BJ (cell line): ENCODE data around the gene MRPS30. TPM values are rescaled to one million over a fixed set of nuclear protein-coding genes. Genes with fewer than 3 reads are reported as not detected.
"Not testable (repeated sequence)": the region's sequence is repeated elsewhere in the genome, so short reads cannot be mapped to it uniquely, and the experiment has no call there.

Experiments
- CTCF ChIA-PET: fragments of 350-600 bp; formaldehyde crosslinking; extraction: SDS; loops from one replicate; lab custom pipeline; 2021; ENCODE audit warnings: antibody characterized with exemption, inconsistent platforms; lab: Yijun Ruan, JAX
- POLR2A ChIA-PET: fragments of 300-600 bp; sonication (Branson Sonifier 250); formaldehyde crosslinking; extraction: SDS; loops from one replicate; lab custom pipeline; 2021; ENCODE audit warnings: antibody characterized with exemption; lab: Charles Lee
- DNase-seq: peaks from one replicate; pipeline ENCODE4 v3.0.0-alpha.2; 2011; ENCODE audit warnings: low read depth
- H3K27me3 ChIP-seq: 2 replicates; pipeline ENCODE4 v1.6.0; 2011; ENCODE audit warnings: low read length; ENCODE audit not compliant: control insufficient read depth, insufficient read depth
- H3K36me3 ChIP-seq: 2 replicates; pipeline ENCODE4 v1.5.1; 2011; ENCODE audit warnings: low read length; ENCODE audit not compliant: control insufficient read depth, insufficient read depth
- H3K4me3 ChIP-seq: 2 replicates; pipeline ENCODE4 v1.5.1; 2011; ENCODE audit warnings: low read depth, mild to moderate bottlenecking, control low read depth, low read length
- CTCF ChIP-seq: IDR thresholded peaks from 2 replicates; pipeline ENCODE4 v1.5.1; 2011; ENCODE audit warnings: low read depth, mild to moderate bottlenecking, control low read depth, inconsistent platforms, low read length, moderate library complexity; ENCODE audit not compliant: insufficient read depth
- polyA minus RNA-seq: library from RNA; depleted of rRNA, polyadenylated mRNA; stranded (reverse); fragments of >200 nt; gene quantifications from 2 replicates; pipeline ENCODE4 v1.2.3, GENCODE V29; 2011; rRNA and poly(A)+ RNA removed
- polyA plus RNA-seq: library from polyadenylated mRNA; depleted of rRNA; stranded (reverse); fragments of >200 nt; gene quantifications from 2 replicates; pipeline ENCODE4 v1.2.3, GENCODE V29; 2011; rRNA removed

Gene MRPS30
- polyA plus RNA-seq (13.2 and 24.2 TPM in 2 replicates), polyA minus RNA-seq (20.4 and 24.6 TPM in 2 replicates)

DNA sequence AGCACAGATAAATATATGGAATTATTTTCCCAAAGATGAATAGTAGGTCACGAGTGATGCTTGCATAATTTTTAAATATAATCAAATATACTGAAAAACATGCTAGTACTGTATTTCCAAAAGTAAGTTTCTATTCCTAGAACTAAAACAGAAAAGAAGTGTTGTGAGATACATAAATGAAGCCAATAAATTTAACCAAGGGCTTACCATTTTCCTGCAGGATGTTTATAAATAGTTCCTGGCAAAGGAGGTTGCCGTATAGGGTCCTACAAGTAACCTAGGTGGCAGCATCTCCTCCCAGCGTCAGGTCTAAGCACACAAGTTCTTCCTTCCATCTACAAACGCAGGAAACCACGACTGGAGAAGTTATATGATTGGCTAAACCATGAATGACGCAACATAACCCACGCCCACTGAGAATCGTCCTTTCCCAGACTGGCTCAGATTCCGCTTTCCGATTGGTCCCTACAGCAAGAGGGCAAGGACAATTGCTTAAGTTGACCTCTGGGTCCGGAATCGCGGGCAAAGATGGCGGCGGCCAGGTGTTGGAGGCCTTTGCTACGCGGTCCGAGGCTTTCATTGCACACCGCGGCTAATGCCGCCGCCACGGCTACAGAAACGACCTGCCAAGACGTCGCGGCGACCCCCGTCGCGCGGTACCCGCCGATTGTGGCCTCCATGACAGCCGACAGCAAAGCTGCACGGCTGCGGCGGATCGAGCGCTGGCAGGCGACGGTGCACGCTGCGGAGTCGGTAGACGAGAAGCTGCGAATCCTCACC, at the start of gene MRPS30:
MRPS30 (plus strand) TSS at position 513 of the 780 bp plus-strand sequence; CDS start at position 529, 16 bp downstream.
- Histone ChIP-seq H3K4me3 (peak within 1 kb of the TSS; percentile 90), H3K27me3 (no peaks in the 10 kb centered on the region), H3K36me3 (no peaks in the 10 kb centered on the region)
- DNase-seq = peak; percentile 98
- POLR2A ChIA-PET = no interaction called here
- peak; percentile 50 for TF ChIP-seq CTCF
- CTCF ChIA-PET = interaction anchor here (1.1 kb wide), 1 partner anchor 15 kb away, joined by 3 read pairs; no protein-coding TSS in a partner anchor

- ChIA-PET POLR2A (no interaction called here), CTCF (no interaction called here)
Observed at GRCh38 chr5:44769200-44769876, 39.4 kb upstream of the MRPS30 start.

DNA sequence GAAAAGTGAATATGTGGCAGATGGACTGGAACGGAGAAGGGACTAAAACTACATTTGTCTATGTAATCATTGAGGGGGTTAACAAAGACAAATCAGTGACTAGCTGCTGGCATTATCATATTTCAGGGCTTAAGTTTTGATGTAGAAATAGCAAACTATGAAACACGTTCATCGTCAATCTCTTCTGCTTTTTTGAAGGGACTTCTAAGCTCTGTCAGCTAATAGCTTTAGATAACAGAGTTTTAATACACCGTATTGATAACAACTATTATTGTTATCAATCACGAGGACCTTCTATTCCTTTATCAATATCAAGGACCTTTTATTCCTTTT, 38.9 kb upstream of the MRPS30 start:
- H3K27me3 ChIP-seq = no peaks in the 10 kb centered on the region
- POLR2A ChIA-PET = no interaction called here
- no peak for TF ChIP-seq CTCF
- CTCF ChIA-PET = no interaction called here
- H3K36me3 ChIP-seq = no peaks in the 10 kb centered on the region
- DNase-seq = no peak
- no peak overlapping the region for H3K4me3 ChIP-seq

More at GRCh38 chr5:44769200-44769876, 39.4 kb upstream of the MRPS30 start:
- no peak for TF ChIP-seq CTCF
- H3K36me3 ChIP-seq = no peaks in the 10 kb centered on the region
- DNase-seq = no peak
- no peaks in the 10 kb centered on the region for H3K27me3 ChIP-seq
- no peak overlapping the region for H3K4me3 ChIP-seq

DNA sequence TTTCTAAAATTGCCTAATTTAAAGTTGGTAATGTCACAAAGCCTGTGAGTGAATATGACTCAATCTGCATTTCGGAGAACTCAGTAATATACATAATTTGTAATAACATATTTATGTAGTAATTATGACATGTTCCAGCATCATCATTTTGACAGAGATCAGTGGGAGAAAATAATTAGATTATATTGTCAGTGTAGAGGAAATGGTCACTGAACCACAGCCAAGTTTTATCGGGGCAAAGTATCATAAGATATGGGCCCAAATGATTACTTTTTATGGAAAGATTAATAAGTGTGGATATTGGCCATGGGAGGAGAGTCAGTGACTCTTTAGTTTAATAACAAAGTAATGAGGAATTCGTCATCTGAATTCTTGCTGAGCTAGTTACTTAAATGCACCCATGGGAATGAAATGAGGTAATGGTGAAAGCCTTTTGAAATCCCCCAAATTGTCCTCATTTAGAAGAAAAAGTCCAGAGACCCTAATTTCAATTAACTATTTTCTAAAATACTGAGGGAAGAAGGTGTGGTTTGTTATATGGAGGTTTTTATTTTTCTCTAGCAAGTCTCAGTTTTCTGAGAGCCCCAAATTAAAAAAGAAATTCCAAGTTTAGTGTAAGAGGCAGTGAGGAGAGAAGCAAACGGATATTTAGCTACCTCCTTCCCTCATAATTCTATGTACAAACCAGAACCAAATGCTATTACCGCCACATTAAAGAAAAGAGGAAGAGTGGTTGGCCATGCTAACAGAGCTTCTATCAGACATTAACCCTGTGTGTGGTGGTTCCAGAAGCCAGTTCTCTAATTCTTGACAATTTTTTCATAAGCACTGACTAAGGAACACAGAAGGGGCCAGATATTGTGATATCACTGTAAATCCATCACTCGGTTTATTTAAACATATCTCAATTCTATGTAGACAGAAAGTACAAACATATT, 37.7 kb upstream of the MRPS30 start:
- no peak for DNase-seq
- Histone ChIP-seq H3K36me3 (no peaks in the 10 kb centered on the region), H3K4me3 (no peak overlapping the region), H3K27me3 (no peaks in the 10 kb centered on the region)
- POLR2A ChIA-PET = no interaction called here
- TF ChIP-seq CTCF = no peak
- CTCF ChIA-PET = no interaction called here

DNA sequence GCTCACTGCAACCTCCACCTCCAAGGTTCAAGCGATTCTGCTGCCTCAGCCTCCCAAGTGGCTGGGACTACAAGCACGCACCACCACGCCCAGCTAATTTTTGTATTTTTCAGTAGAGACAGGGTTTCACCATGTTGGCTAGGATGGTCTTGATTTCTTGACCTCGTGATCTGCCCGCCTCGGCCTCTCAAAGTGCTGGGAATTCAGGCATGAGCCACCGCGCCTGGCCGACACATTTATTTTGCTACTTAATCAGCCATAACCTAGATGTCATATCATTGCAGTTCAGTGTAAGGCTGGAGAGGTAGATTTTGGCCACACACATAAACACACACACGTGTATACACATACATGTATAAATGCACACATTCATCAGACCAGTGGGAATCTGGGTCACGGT, 36.4 kb upstream of the MRPS30 start:
- CTCF ChIA-PET, POLR2A ChIA-PET: not testable (repeated sequence)

More for the DNA sequence above, 36.4 kb upstream of the MRPS30 start:
- DNase-seq, H3K27me3 ChIP-seq, H3K4me3 ChIP-seq, H3K36me3 ChIP-seq: not testable (repeated sequence)
